GM13976 (cell line): Measurements from ENCODE around the gene PLA2G4A.

Experiments
- DNase-seq: peaks from one replicate; pipeline ENCODE4 v3.0.0; 2012; ENCODE audit warnings: low spot score
- CTCF ChIP-seq: IDR thresholded peaks from 2 replicates; pipeline ENCODE4 v1.5.1; 2012; ENCODE audit warnings: borderline replicate concordance, mild to moderate bottlenecking; ENCODE audit not compliant: insufficient read depth; ENCODE audit errors: extremely low read depth, missing control alignments, control extremely low read depth
- in situ Hi-C: fragments of 300-500 bp; cut with MboI; formaldehyde crosslinking; loops from one replicate; pipeline ENCODE4 v1.12.0; 2022; ENCODE audit warnings: low sequenced_read_pairs, mixed read lengths, inconsistent platforms; ENCODE audit not compliant: unreplicated experiment

The PLA2G4A gene

DNA sequence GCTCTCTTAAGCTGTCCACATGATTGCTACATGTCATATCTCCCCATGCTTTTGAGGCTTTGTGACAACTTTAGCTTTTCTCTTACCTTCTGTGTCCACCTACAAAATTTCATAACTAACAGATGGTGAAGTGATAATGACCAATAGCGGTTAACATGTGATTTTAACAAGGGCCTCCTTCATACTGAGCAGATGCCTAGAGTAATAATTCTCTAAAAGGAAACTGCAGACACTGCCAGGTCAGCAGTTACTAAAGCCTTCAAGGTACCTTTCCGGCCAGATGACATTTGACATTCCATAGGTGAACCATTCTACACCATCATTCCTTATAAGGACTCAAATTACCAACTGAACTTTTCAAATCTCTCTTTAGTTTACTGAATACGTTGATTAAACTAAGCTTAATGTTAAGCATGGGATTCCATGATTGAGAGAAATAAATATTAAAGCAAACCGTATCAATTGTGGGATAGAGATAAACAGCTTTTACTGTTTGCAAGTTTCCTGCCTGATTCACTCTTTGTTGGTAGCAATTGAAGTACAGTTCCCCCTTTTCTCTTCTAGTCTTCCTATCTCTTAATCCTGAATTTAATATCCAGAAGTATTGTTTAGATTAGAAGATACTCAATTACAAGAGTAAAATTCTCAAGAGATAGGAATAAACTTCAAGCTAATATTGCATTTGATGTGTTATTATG lies 205.1 kb downstream of the PLA2G4A start:
- in situ Hi-C loops = no loop called here
- TF ChIP-seq CTCF = no peak
- DNase-seq = no peak

DNA sequence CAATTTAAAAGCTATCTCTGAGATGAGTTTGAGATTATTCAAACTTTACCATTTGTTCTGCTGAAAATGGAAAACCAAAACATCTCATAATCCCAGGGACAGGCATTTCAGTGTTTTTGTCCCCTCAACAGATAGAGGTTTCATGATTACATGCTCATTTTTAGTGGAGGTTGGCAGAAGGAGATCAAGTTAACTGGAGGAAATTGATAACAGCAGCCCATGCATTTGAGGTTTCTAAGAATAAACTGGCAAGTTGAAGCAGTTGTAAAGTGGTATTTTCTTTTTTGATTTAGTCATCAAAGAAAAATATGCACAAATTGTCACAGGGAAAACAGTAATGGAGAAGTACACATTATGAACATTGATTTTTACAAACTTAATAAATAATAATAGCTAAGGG lies 205.8 kb downstream of the PLA2G4A start:
- DNase-seq = no peak
- no peak for TF ChIP-seq CTCF
- in situ Hi-C loops = no loop called here

DNA sequence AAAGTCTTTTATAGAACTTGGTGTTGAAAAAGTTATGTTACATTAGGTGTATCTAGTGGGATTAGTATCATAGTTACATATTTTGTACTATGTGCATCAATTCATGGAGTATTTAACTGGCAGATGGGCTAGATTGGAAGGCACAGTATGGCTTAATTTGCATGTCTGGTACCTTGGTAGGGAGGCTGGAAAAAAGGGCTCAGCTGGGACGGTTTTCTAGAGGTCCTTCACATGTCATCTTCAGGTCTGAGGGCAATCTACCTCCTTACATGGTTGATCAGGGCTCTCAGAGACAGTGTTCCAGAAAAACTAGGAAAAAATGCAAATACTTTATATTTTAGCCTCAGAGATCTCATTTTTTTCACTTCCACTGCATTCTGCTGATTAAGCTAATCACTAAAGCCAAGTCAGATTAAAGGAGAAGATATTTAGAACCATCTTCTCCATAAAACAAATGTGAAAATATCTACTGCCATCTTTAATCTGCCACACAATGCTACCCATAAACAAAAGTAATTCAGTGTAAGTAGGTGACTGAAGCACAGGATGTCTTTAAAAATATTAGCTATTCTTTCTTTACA lies 209.3 kb downstream of the PLA2G4A start:
- no peak for TF ChIP-seq CTCF
- no peak for DNase-seq
- in situ Hi-C loops = no loop called here
